ENCODE data around the gene NHERF1.

Gene NHERF1

DNA sequence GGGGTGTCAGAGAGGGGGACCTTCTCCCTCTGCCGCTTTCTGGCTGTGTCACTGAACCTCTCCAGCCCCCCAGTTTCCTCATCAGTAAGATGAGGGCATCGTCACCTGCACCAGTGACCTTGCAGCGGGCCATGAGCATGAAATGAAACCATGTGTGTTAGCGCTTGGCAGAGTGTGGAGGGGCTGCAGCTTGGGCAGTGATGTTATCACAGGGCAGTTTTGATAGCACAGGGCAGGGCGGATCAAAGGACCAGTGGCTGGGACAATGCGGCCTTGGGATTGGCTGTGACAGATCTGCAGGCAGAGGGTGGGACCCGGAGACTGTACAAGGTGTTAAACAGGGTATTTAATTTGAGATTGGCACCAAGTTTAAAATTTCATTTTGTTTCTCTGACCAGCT is 66.6 kb downstream of the NHERF1 start:
- no peaks in the 10 kb centered on the region for H3K4me1 ChIP-seq (ENCODE audit: control insufficient read depth in 1 of 2, insufficient read depth in 2 of 2, low read length in 2 of 2)
- H3K27me3 ChIP-seq (ENCODE audit: control insufficient read depth in 1 of 2, insufficient read depth in 2 of 2, low read length in 2 of 2) = no peaks in the 10 kb centered on the region
- no peak overlapping the region for H3K27ac ChIP-seq (ENCODE audit: low read depth, low read length)
- H3K4me3 ChIP-seq (ENCODE audit: low read depth in 1 of 2, low read length in 2 of 2) = no peak overlapping the region
- H3K9ac ChIP-seq (ENCODE audit: low read depth in 1 of 2, low read length in 2 of 2) = no peak overlapping the region
- H3K36me3 ChIP-seq (ENCODE audit: control insufficient read depth in 1 of 2, insufficient read depth in 2 of 2, low read length in 2 of 2) = peaks cover 8 to 10% of the 10 kb centered on the region in 2 donors
- no peaks in the 10 kb centered on the region for H3K9me3 ChIP-seq (ENCODE audit: control insufficient read depth in 1 of 2, low read length in 2 of 2)

GRCh38 chr17:74815550-74816370 is 67.3 kb downstream of the NHERF1 start:
- no peak overlapping the region for H3K27ac ChIP-seq (ENCODE audit: low read depth, low read length)
- H3K27me3 ChIP-seq (ENCODE audit: control insufficient read depth in 1 of 2, insufficient read depth in 2 of 2, low read length in 2 of 2) = no peaks in the 10 kb centered on the region
- H3K36me3 ChIP-seq (ENCODE audit: control insufficient read depth in 1 of 2, insufficient read depth in 2 of 2, low read length in 2 of 2) = peaks cover 14 to 15% of the 10 kb centered on the region in 2 donors
- no peaks in the 10 kb centered on the region for H3K4me1 ChIP-seq (ENCODE audit: control insufficient read depth in 1 of 2, insufficient read depth in 2 of 2, low read length in 2 of 2)
- H3K4me3 ChIP-seq (ENCODE audit: low read depth in 1 of 2, low read length in 2 of 2) = no peak overlapping the region
- no peaks in the 10 kb centered on the region for H3K9me3 ChIP-seq (ENCODE audit: control insufficient read depth in 1 of 2, low read length in 2 of 2)
- no peak overlapping the region for H3K9ac ChIP-seq (ENCODE audit: low read depth in 1 of 2, low read length in 2 of 2)

DNA sequence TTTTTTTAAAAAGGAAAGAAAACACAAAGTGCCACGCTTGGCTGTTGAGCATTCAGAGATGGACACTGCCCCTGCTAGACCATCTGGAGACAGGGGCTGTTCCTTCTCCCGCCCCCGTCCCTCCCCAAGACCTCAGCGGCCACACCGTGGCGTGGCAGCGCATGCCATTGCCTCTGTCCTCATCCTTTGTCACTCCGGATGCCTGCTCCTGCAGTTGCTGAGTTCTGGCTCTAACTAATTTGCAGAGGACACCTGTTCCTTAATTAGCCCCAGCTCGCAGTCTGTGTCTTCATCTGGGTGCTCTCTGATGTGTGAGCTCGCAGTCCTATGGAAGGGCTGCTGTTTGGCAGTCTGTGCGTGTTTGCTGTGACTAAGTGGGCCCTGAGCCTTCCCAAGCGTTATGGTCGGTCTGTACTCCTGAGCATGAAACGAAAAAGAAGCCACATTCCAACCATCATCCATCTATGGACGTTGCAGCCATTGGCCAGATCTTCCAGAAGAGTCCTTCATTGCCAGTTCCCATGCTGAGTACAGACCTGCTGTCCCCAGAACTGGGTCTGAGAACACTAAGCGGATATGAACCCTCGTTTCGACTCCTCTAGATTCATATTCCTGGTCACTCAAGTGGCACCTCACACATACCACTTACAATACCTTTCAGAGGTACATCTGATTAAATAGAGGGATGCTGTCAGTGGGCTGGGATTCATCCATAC is 68.6 kb downstream of the NHERF1 start:
- Histone ChIP-seq H3K4me3 (ENCODE audit: low read depth in 1 of 2, low read length in 2 of 2) (no peak overlapping the region), H3K4me1 (ENCODE audit: control insufficient read depth in 1 of 2, insufficient read depth in 2 of 2, low read length in 2 of 2) (no peaks in the 10 kb centered on the region), H3K9me3 (ENCODE audit: control insufficient read depth in 1 of 2, low read length in 2 of 2) (no peaks in the 10 kb centered on the region), H3K9ac (ENCODE audit: low read depth in 1 of 2, low read length in 2 of 2) (no peak overlapping the region), H3K27ac (ENCODE audit: low read depth, low read length) (no peak overlapping the region), H3K27me3 (ENCODE audit: control insufficient read depth in 1 of 2, insufficient read depth in 2 of 2, low read length in 2 of 2) (no peaks in the 10 kb centered on the region), H3K36me3 (ENCODE audit: control insufficient read depth in 1 of 2, insufficient read depth in 2 of 2, low read length in 2 of 2) (peaks cover 14 to 19% of the 10 kb centered on the region in 2 donors)

DNA sequence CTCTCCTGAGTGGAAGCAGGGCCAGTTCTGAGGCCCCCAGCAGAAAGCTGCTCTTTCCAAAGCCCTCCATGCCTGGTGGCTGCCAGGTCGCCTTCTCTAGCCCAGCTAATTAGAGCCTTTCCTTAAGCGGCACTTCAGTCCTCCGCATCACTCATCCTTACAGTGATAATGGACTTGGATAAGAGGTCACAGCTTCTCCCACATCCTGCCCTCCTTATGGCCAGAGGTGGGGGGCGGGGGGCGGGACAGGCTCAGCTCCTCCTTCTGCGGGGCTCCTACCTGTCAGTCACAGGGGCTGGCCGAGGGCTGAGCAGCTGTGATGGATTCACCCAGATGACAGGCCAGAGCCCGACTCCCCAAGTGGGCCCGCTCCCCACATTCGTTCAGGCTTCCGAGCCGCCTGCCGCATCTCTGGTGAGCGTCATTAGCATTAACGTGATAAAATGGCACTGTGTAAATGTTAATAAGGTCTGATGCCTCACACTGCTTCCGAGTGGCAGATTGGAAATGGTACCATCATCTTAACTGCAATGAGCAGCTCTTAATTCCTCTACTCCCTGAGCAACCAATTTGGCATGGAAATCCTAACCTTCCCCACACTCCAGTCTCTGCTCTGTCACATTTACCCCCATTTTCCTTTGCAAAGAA is 70.0 kb downstream of the NHERF1 start:
- Histone ChIP-seq H3K27ac (ENCODE audit: low read depth, low read length) (no peak overlapping the region), H3K36me3 (ENCODE audit: control insufficient read depth in 1 of 2, insufficient read depth in 2 of 2, low read length in 2 of 2) (peaks cover 14 to 17% of the 10 kb centered on the region in 2 donors), H3K4me3 (ENCODE audit: low read depth in 1 of 2, low read length in 2 of 2) (no peak overlapping the region), H3K9me3 (ENCODE audit: control insufficient read depth in 1 of 2, low read length in 2 of 2) (no peaks in the 10 kb centered on the region), H3K4me1 (ENCODE audit: control insufficient read depth in 1 of 2, insufficient read depth in 2 of 2, low read length in 2 of 2) (no peaks in the 10 kb centered on the region), H3K27me3 (ENCODE audit: control insufficient read depth in 1 of 2, insufficient read depth in 2 of 2, low read length in 2 of 2) (no peaks in the 10 kb centered on the region), H3K9ac (ENCODE audit: low read depth in 1 of 2, low read length in 2 of 2) (no peak overlapping the region)

Data from duodenal mucosa (tissue), 2 donors.